Skeletal muscle tissue (tissue), 4 donors: ENCODE results near the gene PDILT. TPM values are rescaled to one million over a fixed set of nuclear protein-coding genes. Genes with fewer than 3 reads are reported as not detected.
"Not testable (repeated sequence)": the region's sequence is repeated elsewhere in the genome, so short reads cannot be mapped to it uniquely, and the experiment has no call there.

Experiments used
- H3K27ac ChIP-seq: one replicate; pipeline ENCODE4 v1.7.0; 2013; ENCODE audit warnings: mild to moderate bottlenecking, low read depth, low read length, inconsistent platforms
- H3K27me3 ChIP-seq, 3 donors: one replicate each; pipeline ENCODE4 v1.7.0; 2013; ENCODE audit warnings: low read length in 3 of 3; ENCODE audit not compliant: control insufficient read depth in 3 of 3, insufficient read depth in 3 of 3
- H3K36me3 ChIP-seq, 3 donors: one replicate each; pipeline ENCODE4 v1.7.0; 2013; ENCODE audit warnings: low read length in 3 of 3; ENCODE audit not compliant: control insufficient read depth in 3 of 3, insufficient read depth in 3 of 3
- H3K4me1 ChIP-seq, 3 donors: one replicate each; pipeline ENCODE4 v1.7.0; 2013; ENCODE audit warnings: low read length in 3 of 3, mild to moderate bottlenecking in 3 of 3; ENCODE audit not compliant: control insufficient read depth in 3 of 3, insufficient read depth in 3 of 3
- H3K4me3 ChIP-seq, 3 donors: one replicate each; pipeline ENCODE4 v1.7.0; 2013; ENCODE audit warnings: low read length in 3 of 3
- H3K9ac ChIP-seq, 3 donors: one replicate each; pipeline ENCODE4 v1.7.0; 2013; ENCODE audit warnings: low read length in 3 of 3, mild to moderate bottlenecking in 3 of 3, moderate library complexity in 2 of 3, low read depth in 1 of 3
- H3K9me3 ChIP-seq, 3 donors: one replicate each; pipeline ENCODE4 v1.7.0; 2013; ENCODE audit warnings: low read length in 3 of 3; ENCODE audit not compliant: control insufficient read depth in 3 of 3
- total RNA-seq: library from RNA; depleted of rRNA; stranded (reverse); fragments of >200 nt; gene quantifications from one replicate; pipeline ENCODE4 v1.2.3, GENCODE V29; 2014
- donor health status: Osteomylitis.

Gene PDILT
- total RNA-seq, result not detected

GRCh38 chr16:20404637-20405036 is at the start of gene PDILT:
Gene PDILT (minus strand): TSS chr16:20404737. CDS start chr16:20399300, 5,437 bp downstream.
- Histone ChIP-seq H3K27me3 (no peaks in the 10 kb centered on the region), H3K9ac (no peak within 1 kb of the TSS), H3K9me3 (no peaks in the 10 kb centered on the region), H3K4me3 (no peak within 1 kb of the TSS), H3K36me3 (no peaks in the 10 kb centered on the region), H3K4me1 (peaks cover 0 to 3% (median 0%) of the 10 kb centered on the region in 3 donors), H3K27ac (no peak within 1 kb of the TSS)

- H3K4me1 ChIP-seq, H3K36me3 ChIP-seq, H3K27me3 ChIP-seq, H3K27ac ChIP-seq, H3K4me3 ChIP-seq, H3K9me3 ChIP-seq, H3K9ac ChIP-seq: not testable (repeated sequence)
These were observed 49.1 kb upstream of the PDILT start for GRCh38 chr16:20453633-20454032.

- H3K27me3 ChIP-seq, H3K9ac ChIP-seq, H3K9me3 ChIP-seq, H3K4me3 ChIP-seq, H3K36me3 ChIP-seq, H3K27ac ChIP-seq, H3K4me1 ChIP-seq: not testable (repeated sequence)
These were observed 46.8 kb upstream of the PDILT start, which contains the start of gene ACSM2A for GRCh38 chr16:20451364-20451763. Gene ACSM2A (plus strand): TSS chr16:20451521. CDS start chr16:20460115, 8,594 bp downstream.

GRCh38 chr16:20446652-20447393 is 42.3 kb upstream of the PDILT start:
- H3K27ac ChIP-seq, H3K9ac ChIP-seq, H3K4me3 ChIP-seq, H3K36me3 ChIP-seq, H3K9me3 ChIP-seq, H3K27me3 ChIP-seq, H3K4me1 ChIP-seq: not testable (repeated sequence)

- H3K4me3 ChIP-seq, H3K9me3 ChIP-seq, H3K36me3 ChIP-seq, H3K4me1 ChIP-seq, H3K27ac ChIP-seq, H3K9ac ChIP-seq, H3K27me3 ChIP-seq: not testable (repeated sequence)
These were observed 37.3 kb upstream of the PDILT start for GRCh38 chr16:20441859-20442258.

- H3K4me1 ChIP-seq, result no peaks in the 10 kb centered on the region
- no peaks in the 10 kb centered on the region for H3K9me3 ChIP-seq
- no peak overlapping the region for H3K27ac ChIP-seq
- H3K36me3 ChIP-seq, result no peaks in the 10 kb centered on the region
- H3K4me3 ChIP-seq, result no peak overlapping the region
- H3K9ac ChIP-seq, result no peak overlapping the region
- no peaks in the 10 kb centered on the region for H3K27me3 ChIP-seq
These were observed 36.7 kb upstream of the PDILT start for GRCh38 chr16:20441191-20441590.

- H3K9ac ChIP-seq, H3K4me3 ChIP-seq, H3K27me3 ChIP-seq, H3K9me3 ChIP-seq, H3K36me3 ChIP-seq, H3K4me1 ChIP-seq, H3K27ac ChIP-seq: not testable (repeated sequence)
These were observed 36.2 kb upstream of the PDILT start for GRCh38 chr16:20440731-20441130.

GRCh38 chr16:20439820-20440231 is 35.3 kb upstream of the PDILT start:
- H3K36me3 ChIP-seq, H3K27ac ChIP-seq, H3K9me3 ChIP-seq: not testable (repeated sequence)

GRCh38 chr16:20438950-20439349 is 34.4 kb upstream of the PDILT start:
- not testable (repeated sequence) for H3K36me3 ChIP-seq, H3K4me3 ChIP-seq, H3K27ac ChIP-seq, H3K9me3 ChIP-seq, H3K9ac ChIP-seq, H3K27me3 ChIP-seq, H3K4me1 ChIP-seq

More at GRCh38 chr16:20439820-20440231, 35.3 kb upstream of the PDILT start:
- not testable (repeated sequence) for H3K9ac ChIP-seq, H3K27me3 ChIP-seq, H3K4me1 ChIP-seq, H3K4me3 ChIP-seq

- no peaks in the 10 kb centered on the region for H3K36me3 ChIP-seq
- H3K9ac ChIP-seq, result no peak overlapping the region
- no peaks in the 10 kb centered on the region for H3K27me3 ChIP-seq
- H3K27ac ChIP-seq, result no peak overlapping the region
- no peak overlapping the region for H3K4me3 ChIP-seq
- H3K9me3 ChIP-seq, result no peaks in the 10 kb centered on the region
- H3K4me1 ChIP-seq, result no peaks in the 10 kb centered on the region
These were observed 26.4 kb upstream of the PDILT start for GRCh38 chr16:20430948-20431347.
